CD14-positive monocyte (primary cell): ENCODE measurements around the gene COL4A4. TPM values are rescaled to one million over a fixed set of nuclear protein-coding genes. Genes with fewer than 3 reads are reported as not detected.
"Not testable (repeated sequence)": the region's sequence is repeated elsewhere in the genome, so short reads cannot be mapped to it uniquely, and the experiment has no call there.

Source experiments
- DNase-seq, 3 donors: peaks; one replicate each; pipeline ENCODE4 v3.0.0-alpha.2; 2011 to 2022
- H2AFZ ChIP-seq: 2 replicates; pipeline ENCODE4 v1.6.0; 2012; ENCODE audit warnings: mild to moderate bottlenecking, low read depth, low read length, inconsistent platforms; ENCODE audit not compliant: insufficient read depth, poor library complexity, severe bottlenecking
- H3K27ac ChIP-seq, 2 donors: 1 replicate in 1 of 2; 2 replicates in 1 of 2; pipeline ENCODE4 v1.5.1; 2012 to 2013; ENCODE audit warnings: low read length in 2 of 2, control low read depth in 1 of 2, inconsistent platforms in 1 of 2, low read depth in 1 of 2, mild to moderate bottlenecking in 1 of 2
- H3K27me3 ChIP-seq, 2 donors: one replicate each; pipeline versions ENCODE4 v1.6.0 to v1.6.1; 2011 to 2013; ENCODE audit warnings: low read length in 2 of 2; ENCODE audit not compliant: control insufficient read depth in 2 of 2, insufficient read depth in 2 of 2
- H3K36me3 ChIP-seq, 2 donors: replicated peaks in 1 of 2; 1 replicate in 1 of 2; 2 replicates in 1 of 2; pipeline versions ENCODE4 v1.5.1 to v1.6.1; 2012 to 2013; ENCODE audit warnings: low read length in 2 of 2, control low read depth in 1 of 2, inconsistent platforms in 1 of 2, mild to moderate bottlenecking in 1 of 2; ENCODE audit not compliant: insufficient read depth in 2 of 2, control insufficient read depth in 1 of 2
- H3K4me1 ChIP-seq, 2 donors: 1 replicate in 1 of 2; 2 replicates in 1 of 2; pipeline versions ENCODE4 v1.5.1 to v1.6.1; 2012 to 2013; ENCODE audit warnings: low read length in 2 of 2, control low read depth in 1 of 2, inconsistent platforms in 1 of 2, mild to moderate bottlenecking in 1 of 2, moderate library complexity in 1 of 2; ENCODE audit not compliant: insufficient read depth in 2 of 2, control insufficient read depth in 1 of 2
- H3K4me2 ChIP-seq: replicated peaks from 2 replicates; pipeline ENCODE3; 2012; ENCODE audit warnings: low read length, moderate library complexity, mild to moderate bottlenecking; ENCODE audit not compliant: poor library complexity, severe bottlenecking; ENCODE audit errors: extremely low read depth
- H3K4me3 ChIP-seq, 3 experiments: fragments of 200-600 bp in 1 of 3; sonication (generic) in 1 of 3; replicated peaks in 1 of 3; 1 replicate in 2 of 3; 2 replicates in 1 of 3; pipeline ENCODE4 v1.5.1; 2011 to 2013; ENCODE audit warnings: low read length in 3 of 3, mild to moderate bottlenecking in 3 of 3, control low read depth in 2 of 3, low read depth in 2 of 3, inconsistent platforms in 1 of 3, moderate library complexity in 1 of 3
- H3K79me2 ChIP-seq: 2 replicates; pipeline ENCODE4 v1.6.0; 2012; ENCODE audit warnings: mild to moderate bottlenecking, control low read depth, inconsistent platforms, low read length, moderate library complexity; ENCODE audit not compliant: insufficient read depth
- H3K9ac ChIP-seq: 2 replicates; pipeline ENCODE4 v1.6.0; 2017; ENCODE audit warnings: low read length, mild to moderate bottlenecking; ENCODE audit not compliant: insufficient read depth, poor library complexity, severe bottlenecking
- H3K9me3 ChIP-seq, 2 donors: replicated peaks in 1 of 2; 1 replicate in 1 of 2; 2 replicates in 1 of 2; pipeline versions ENCODE4 v1.5.1 to v1.6.1; 2012 to 2013; ENCODE audit warnings: low read length in 2 of 2, control low read depth in 1 of 2; ENCODE audit not compliant: control insufficient read depth in 1 of 2, insufficient read depth in 1 of 2
- H4K20me1 ChIP-seq: 2 replicates; pipeline ENCODE4 v1.6.0; 2012; ENCODE audit warnings: mild to moderate bottlenecking, low read length, control low read depth, moderate library complexity; ENCODE audit not compliant: insufficient read depth
- H3K27ac Mint-ChIP-seq, 7 donors: one replicate each; pipeline ENCODE4 v1.8.0; 2020; ENCODE audit warnings: mild to moderate bottlenecking in 7 of 7, mixed read lengths in 7 of 7, moderate library complexity in 6 of 7, inconsistent platforms in 2 of 7
- H3K27me3 Mint-ChIP-seq, 3 donors: one replicate each; pipeline ENCODE4 v1.8.0; 2021 to 2022; ENCODE audit warnings: low read depth in 3 of 3, mild to moderate bottlenecking in 3 of 3, mixed read lengths in 3 of 3, moderate library complexity in 3 of 3, inconsistent platforms in 1 of 3
- H3K36me3 Mint-ChIP-seq, 2 donors: one replicate each; pipeline ENCODE4 v1.8.0; 2020; ENCODE audit warnings: mixed read lengths in 2 of 2, inconsistent platforms in 1 of 2, mild to moderate bottlenecking in 1 of 2
- H3K4me1 Mint-ChIP-seq: one replicate; pipeline ENCODE4 v1.8.0; 2020; ENCODE audit warnings: mild to moderate bottlenecking, mixed read lengths
- H3K4me3 Mint-ChIP-seq, 2 donors: one replicate each; pipeline ENCODE4 v1.8.0; 2020; ENCODE audit warnings: mild to moderate bottlenecking in 2 of 2, mixed read lengths in 2 of 2, moderate library complexity in 1 of 2
- H3K9me3 Mint-ChIP-seq, 7 donors: one replicate each; pipeline ENCODE4 v1.8.0; 2020 to 2022; ENCODE audit warnings: mixed read lengths in 7 of 7, mild to moderate bottlenecking in 6 of 7, moderate library complexity in 6 of 7, inconsistent platforms in 2 of 7
- WGBS: methylation state at CpG from one replicate; pipeline ENCODE4 v1.1.5; 2013; ENCODE audit warnings: missing lambda C conversion rate; ENCODE audit not compliant: insufficient coverage; 5-methylcytosine and 5-hydroxymethylcytosine counted together
- intact Hi-C, 2 donors: fragments of 100-400 bp; cut with micrococcal nuclease; formaldehyde crosslinking; loops; one replicate each; pipeline versions ENCODE4 v1.15.0 to v1.15.1; 2023
- polyA plus RNA-seq, 3 donors: library from polyadenylated mRNA; depleted of rRNA in 1 of 3; unstranded in 2 of 3; stranded (reverse) in 1 of 3; fragments of 300-500 nt in 2 of 3; fragments of >200 nt in 1 of 3; fragmentation: Illumina TruSeq in 2 of 3; gene quantifications; 1 replicate in 2 of 3; 2 replicates in 1 of 3; pipeline ENCODE4 v1.2.3, GENCODE V29; 2012 to 2021
- TF ChIP-seq, protein P1 (sequence below): fragments of 200-600 bp; IDR thresholded peaks from one replicate; pipeline ENCODE4 v1.8.0; 2022; ENCODE audit warnings: antibody characterized with exemption, mild to moderate bottlenecking

The COL4A4 gene
- polyA plus RNA-seq, 3 donors, result 0.03 TPM; not detected in 2

DNA sequence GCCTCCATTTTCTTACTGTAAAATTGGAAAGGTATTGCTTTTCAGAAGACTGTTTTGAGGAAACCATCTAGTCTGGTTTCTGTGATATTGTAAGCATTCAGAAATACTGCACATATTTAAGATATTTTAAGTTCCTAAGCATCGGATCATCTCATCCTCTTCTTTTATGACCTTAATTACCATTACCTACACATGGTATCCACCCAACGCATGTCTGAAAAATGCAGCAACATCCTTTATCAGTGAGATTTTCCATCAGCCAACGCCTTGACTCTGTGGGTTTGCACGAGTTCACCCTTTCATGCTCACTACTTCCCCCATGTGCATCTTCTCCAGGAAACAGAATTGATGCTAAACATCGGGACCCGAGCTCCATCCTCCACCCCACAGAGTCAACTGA is 84.3 kb downstream of the COL4A4 start:
- H3K36me3 Mint-ChIP-seq, result no peaks in the 10 kb centered on the region
- H3K27me3 ChIP-seq, result no peaks in the 10 kb centered on the region
- H2AFZ ChIP-seq, result no peak overlapping the region
- no peak overlapping the region for H3K9ac ChIP-seq
- WGBS, result 85% methylated on average over 4 of the region's 6 CpGs
- H3K9me3 Mint-ChIP-seq, result peaks cover 0 to 6% (median 1%) of the 10 kb centered on the region in 7 donors
- H3K79me2 ChIP-seq, result no peaks in the 10 kb centered on the region
- intact Hi-C loops, result loop anchor here in 1 of 2 donors (10.0 kb wide), 1 partner anchor 825 kb away; no protein-coding TSS in a partner anchor
- H3K27me3 Mint-ChIP-seq, result peaks cover 0 to 1% (median 0%) of the 10 kb centered on the region in 3 donors
- no peaks in the 10 kb centered on the region for H3K36me3 ChIP-seq
- no peak overlapping the region for H3K4me2 ChIP-seq
- TF ChIP-seq, protein P1, sequence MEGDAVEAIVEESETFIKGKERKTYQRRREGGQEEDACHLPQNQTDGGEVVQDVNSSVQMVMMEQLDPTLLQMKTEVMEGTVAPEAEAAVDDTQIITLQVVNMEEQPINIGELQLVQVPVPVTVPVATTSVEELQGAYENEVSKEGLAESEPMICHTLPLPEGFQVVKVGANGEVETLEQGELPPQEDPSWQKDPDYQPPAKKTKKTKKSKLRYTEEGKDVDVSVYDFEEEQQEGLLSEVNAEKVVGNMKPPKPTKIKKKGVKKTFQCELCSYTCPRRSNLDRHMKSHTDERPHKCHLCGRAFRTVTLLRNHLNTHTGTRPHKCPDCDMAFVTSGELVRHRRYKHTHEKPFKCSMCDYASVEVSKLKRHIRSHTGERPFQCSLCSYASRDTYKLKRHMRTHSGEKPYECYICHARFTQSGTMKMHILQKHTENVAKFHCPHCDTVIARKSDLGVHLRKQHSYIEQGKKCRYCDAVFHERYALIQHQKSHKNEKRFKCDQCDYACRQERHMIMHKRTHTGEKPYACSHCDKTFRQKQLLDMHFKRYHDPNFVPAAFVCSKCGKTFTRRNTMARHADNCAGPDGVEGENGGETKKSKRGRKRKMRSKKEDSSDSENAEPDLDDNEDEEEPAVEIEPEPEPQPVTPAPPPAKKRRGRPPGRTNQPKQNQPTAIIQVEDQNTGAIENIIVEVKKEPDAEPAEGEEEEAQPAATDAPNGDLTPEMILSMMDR, result no peak
- H3K4me3 Mint-ChIP-seq, result no peak overlapping the region
- H3K4me3 ChIP-seq, result no peak overlapping the region
- H4K20me1 ChIP-seq, result no peaks in the 10 kb centered on the region
- H3K27ac Mint-ChIP-seq, result no peak overlapping the region
- H3K9me3 ChIP-seq, result no peaks in the 10 kb centered on the region
- H3K4me1 ChIP-seq, result no peaks in the 10 kb centered on the region
- no peak for DNase-seq
- no peak overlapping the region for H3K27ac ChIP-seq
- H3K4me1 Mint-ChIP-seq, result no peaks in the 10 kb centered on the region

DNA sequence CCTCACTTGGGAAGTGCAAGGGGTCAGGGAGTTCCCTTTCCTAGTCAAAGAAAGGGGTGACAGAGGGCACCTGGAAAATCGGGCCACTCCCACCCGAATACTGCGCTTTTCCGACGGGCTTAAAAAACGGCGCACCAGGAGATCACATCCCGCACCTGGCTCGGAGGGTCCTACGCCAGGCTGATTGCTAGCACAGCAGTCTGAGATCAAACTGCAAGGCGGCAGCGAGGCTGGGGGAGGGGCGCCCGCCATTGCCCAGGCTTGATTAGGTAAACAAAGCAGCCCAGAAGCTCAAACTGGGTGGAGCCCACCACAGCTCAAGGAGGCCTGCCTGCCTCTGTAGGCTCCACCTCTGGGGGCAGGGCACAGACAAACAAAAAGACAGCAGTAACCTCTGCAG is 98.9 kb downstream of the COL4A4 start:
- intact Hi-C loops, H2AFZ ChIP-seq, H3K27ac Mint-ChIP-seq, H3K4me2 ChIP-seq, DNase-seq, H3K9ac ChIP-seq, H3K4me3 ChIP-seq, H3K36me3 ChIP-seq, H3K27ac ChIP-seq, H3K4me1 ChIP-seq, H3K9me3 Mint-ChIP-seq, H3K9me3 ChIP-seq, H3K36me3 Mint-ChIP-seq, H3K79me2 ChIP-seq, H3K4me1 Mint-ChIP-seq, H4K20me1 ChIP-seq, H3K27me3 ChIP-seq, H3K27me3 Mint-ChIP-seq, H3K4me3 Mint-ChIP-seq: not testable (repeated sequence)
- WGBS, result 100% methylated on average over 1 of the region's 14 CpGs
